ENCODE data around the gene SLC6A6.

SLC6A6 gene

DNA sequence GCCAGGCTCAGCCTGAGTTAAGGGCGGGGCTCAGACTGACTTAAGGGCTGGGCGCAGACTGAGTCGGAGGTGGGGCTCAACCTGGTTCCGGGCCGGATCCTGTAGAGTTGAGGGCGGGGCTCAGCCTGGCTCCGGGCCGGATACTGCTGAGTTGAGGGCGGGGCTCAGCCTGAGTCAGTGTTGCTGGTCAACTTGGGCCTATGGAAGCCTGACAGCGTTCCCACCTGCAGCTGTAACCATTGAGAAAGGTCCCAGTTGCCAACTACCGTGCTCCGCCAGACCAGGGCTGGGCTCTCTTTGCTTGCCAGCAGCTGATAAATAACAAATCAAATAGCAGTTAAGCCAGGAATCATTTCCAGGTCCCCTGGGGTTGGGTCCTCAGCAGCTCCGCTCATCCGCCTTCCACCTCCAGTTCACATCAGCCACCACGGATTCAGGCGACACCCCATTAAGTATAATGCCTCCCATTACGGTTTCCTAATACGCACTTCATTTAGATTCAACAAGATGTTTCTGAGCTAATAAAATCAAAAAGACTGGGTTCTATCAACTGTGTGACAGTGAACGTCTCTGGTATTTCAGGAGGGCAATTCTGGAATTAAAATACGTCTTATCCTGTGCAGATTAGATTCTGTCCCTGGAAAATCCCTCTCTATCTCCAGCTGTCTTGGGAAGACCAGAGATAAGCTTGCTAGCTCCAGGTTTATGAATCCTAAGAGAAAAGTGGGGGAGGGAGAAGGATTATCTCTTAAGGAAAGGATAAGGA is 130.5 kb downstream of the SLC6A6 start:
- no peak overlapping the region for H3K9ac ChIP-seq (ENCODE audit: low read length)
- H3K4me1 ChIP-seq (ENCODE audit: insufficient read depth, low read length) = peaks cover 6% of the 10 kb centered on the region
- no peaks in the 10 kb centered on the region for H3K27me3 ChIP-seq (ENCODE audit: control insufficient read depth in 1 of 2, insufficient read depth in 2 of 2, low read length in 2 of 2)
- H3K36me3 ChIP-seq (ENCODE audit: insufficient read depth, low read length) = no peaks in the 10 kb centered on the region
- no peak overlapping the region for H3K4me3 ChIP-seq (ENCODE audit: low read depth in 1 of 2, low read length in 2 of 2)
- no peak overlapping the region for H3K27ac ChIP-seq (ENCODE audit: low read depth, low read length)
- no peaks in the 10 kb centered on the region for H3K9me3 ChIP-seq (ENCODE audit: low read length)

DNA sequence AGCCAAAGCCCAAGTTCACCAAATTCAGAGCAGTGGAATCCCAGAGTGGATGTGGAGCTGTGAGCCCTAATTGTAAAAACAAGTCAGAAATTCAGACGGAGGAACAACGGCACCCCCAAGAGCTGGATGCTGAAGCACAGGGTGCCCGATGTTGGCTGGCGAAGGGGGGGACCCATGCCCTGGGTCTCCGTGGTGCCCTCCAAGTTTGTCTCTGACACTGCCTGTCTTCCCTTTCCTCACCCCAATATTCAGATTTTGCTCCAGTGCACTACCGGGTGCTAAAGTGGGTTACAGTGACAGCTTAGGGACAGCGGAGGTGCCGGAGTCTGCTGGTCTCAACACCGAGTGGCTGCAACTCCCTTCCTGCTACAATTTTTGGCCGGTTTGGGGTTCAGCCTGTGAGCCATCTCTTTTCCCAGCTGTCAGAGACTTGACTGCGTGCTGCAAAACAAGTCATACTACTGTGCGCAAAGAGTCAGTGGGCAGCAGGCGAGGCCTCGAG is 131.1 kb downstream of the SLC6A6 start:
- Histone ChIP-seq H3K27me3 (ENCODE audit: control insufficient read depth in 1 of 2, insufficient read depth in 2 of 2, low read length in 2 of 2) (no peaks in the 10 kb centered on the region), H3K9me3 (ENCODE audit: low read length) (no peaks in the 10 kb centered on the region), H3K4me3 (ENCODE audit: low read depth in 1 of 2, low read length in 2 of 2) (no peak overlapping the region), H3K4me1 (ENCODE audit: insufficient read depth, low read length) (peaks cover 6% of the 10 kb centered on the region), H3K36me3 (ENCODE audit: insufficient read depth, low read length) (no peaks in the 10 kb centered on the region), H3K27ac (ENCODE audit: low read depth, low read length) (no peak overlapping the region), H3K9ac (ENCODE audit: low read length) (no peak overlapping the region)

DNA sequence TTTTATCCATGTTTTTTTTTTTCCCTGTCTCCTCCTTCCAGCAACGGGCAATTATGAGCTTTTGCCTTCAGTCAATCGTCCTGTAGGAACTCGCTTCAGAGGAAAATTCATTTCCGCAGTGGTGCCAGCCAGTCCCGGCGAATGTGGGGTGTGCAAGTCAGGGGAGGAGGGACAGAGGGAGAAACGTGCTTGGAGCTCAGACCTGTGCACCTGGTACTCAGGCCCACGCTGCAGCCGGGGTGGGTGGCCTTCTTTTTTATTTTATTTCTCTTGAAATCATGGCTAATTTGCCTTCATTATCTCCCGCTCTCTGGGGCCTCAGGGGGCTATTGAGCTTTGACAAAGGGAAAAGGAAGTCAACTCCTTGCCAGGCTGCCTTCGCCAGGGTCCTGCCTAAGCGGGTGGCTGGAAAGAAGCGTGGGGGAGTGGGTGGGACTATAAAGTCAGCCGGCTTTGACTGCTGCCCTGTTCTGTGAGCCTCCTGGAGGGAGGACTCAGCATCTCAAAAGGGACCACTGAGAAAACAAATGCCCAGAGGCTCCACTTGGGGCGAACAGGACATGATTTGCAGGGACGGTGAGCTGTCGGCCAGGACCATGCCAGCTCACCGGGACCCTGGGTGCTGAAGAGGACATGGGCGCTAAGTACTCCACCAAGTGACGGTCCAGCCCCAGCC is 132.2 kb downstream of the SLC6A6 start:
- no peak overlapping the region for H3K4me3 ChIP-seq (ENCODE audit: low read depth in 1 of 2, low read length in 2 of 2)
- no peaks in the 10 kb centered on the region for H3K9me3 ChIP-seq (ENCODE audit: low read length)
- no peak overlapping the region for H3K9ac ChIP-seq (ENCODE audit: low read length)
- no peak overlapping the region for H3K27ac ChIP-seq (ENCODE audit: low read depth, low read length)
- no peaks in the 10 kb centered on the region for H3K36me3 ChIP-seq (ENCODE audit: insufficient read depth, low read length)
- H3K4me1 ChIP-seq (ENCODE audit: insufficient read depth, low read length) = peaks cover 6% of the 10 kb centered on the region
- H3K27me3 ChIP-seq (ENCODE audit: control insufficient read depth in 1 of 2, insufficient read depth in 2 of 2, low read length in 2 of 2) = no peaks in the 10 kb centered on the region

DNA sequence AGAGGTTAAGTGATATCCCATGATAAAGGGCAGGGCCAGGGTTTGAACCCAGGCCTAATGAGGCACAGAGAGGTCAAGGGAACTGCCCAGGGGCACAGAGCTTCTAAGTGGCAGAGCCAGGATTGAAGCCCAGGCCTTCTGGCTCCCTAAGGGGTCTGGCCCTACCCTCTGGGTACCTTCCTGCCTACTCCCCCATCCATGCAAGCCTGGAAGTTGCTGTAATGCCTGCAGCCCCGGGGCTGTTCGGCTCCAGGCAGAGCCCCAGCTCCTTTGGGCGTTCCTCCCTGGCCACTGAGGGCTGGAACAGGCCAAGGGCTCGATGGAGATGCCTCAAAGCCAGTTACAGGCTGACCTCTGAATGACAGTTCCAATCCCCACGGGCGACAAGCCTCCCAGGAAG is 133.2 kb downstream of the SLC6A6 start:
- H3K4me1 ChIP-seq (ENCODE audit: insufficient read depth, low read length) = peaks cover 6% of the 10 kb centered on the region
- H3K9ac ChIP-seq (ENCODE audit: low read length) = no peak overlapping the region
- no peak overlapping the region for H3K27ac ChIP-seq (ENCODE audit: low read depth, low read length)
- H3K36me3 ChIP-seq (ENCODE audit: insufficient read depth, low read length) = no peaks in the 10 kb centered on the region
- no peak overlapping the region for H3K4me3 ChIP-seq (ENCODE audit: low read depth in 1 of 2, low read length in 2 of 2)
- peaks cover 0 to 5% of the 10 kb centered on the region in 2 donors for H3K27me3 ChIP-seq (ENCODE audit: control insufficient read depth in 1 of 2, insufficient read depth in 2 of 2, low read length in 2 of 2)
- H3K9me3 ChIP-seq (ENCODE audit: low read length) = no peaks in the 10 kb centered on the region

DNA sequence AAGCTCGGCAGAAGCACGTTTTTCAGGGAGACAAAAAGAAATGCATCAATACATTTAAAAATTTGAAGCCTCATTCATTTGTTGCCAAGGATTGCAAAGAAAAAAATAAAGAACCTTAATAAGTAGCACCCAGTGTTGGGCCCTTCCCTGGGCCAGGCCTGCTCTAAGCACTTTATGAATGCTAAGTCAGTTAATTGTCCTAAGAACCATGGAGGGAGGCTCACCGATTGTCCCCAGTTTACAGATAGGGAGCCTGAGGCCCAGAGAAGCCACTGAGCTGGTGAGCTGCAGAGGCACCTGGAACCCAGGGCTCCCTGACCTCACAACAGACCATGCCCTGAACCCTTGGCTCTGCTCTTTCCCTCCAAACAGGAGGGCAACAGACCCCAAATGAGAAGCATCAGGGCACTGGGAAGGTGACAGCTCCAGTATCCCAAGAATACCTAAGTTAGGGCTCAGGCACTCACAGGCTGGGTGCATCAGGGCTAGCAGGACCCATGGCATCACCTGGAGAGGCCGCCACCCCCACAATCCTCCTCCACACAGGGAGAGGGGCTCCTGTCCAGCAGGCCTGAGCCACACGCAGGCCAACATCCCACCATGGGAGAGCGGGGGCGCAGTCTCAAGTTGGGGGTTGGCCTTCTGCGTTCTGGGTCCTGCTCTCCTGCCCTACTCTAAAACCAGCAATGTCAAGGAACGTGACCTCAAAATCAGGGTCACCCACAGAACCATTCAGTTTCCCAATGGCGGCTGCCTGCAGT is 133.8 kb downstream of the SLC6A6 start:
- Histone ChIP-seq H3K4me3 (ENCODE audit: low read depth in 1 of 2, low read length in 2 of 2) (no peak overlapping the region), H3K27me3 (ENCODE audit: control insufficient read depth in 1 of 2, insufficient read depth in 2 of 2, low read length in 2 of 2) (peaks cover 0 to 5% of the 10 kb centered on the region in 2 donors), H3K4me1 (ENCODE audit: insufficient read depth, low read length) (peaks cover 6% of the 10 kb centered on the region)

DNA sequence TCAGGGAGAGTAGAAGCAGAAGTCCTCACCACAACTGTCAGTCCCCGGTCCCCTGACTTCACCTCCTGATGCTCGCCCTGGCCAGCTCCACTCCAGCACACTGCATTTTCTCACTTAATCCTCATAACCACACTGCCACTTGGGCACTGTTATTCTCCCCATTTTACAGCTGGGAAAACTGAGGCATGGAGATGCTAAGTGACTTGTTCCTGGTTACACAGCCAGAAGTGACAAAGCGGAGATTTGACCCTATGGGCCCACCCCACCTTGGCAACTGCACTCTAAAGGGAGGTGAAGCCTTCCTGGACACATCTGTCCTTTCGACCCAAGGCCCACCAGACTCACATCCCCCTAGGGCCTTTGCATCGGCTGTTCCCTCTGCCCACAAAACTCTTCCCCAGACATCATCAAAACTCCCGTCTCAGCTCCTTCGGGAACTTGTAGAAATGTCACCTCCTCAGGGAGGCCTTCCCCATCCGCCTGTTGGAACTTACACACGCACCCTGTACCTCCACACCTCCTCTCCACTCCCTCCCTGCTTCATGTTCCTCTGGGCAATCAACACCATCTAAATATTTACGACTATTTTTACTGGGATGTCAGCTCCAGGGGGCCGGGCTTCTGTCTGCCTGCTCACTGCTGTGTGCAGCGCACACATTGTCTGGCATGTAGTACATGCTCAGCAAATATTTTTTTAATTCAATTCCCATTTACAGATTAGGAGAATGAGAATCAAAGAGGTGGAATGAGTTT is 134.6 kb downstream of the SLC6A6 start:
- Histone ChIP-seq H3K27ac (ENCODE audit: low read depth, low read length) (no peak overlapping the region), H3K9me3 (ENCODE audit: low read length) (no peaks in the 10 kb centered on the region), H3K4me3 (ENCODE audit: low read depth in 1 of 2, low read length in 2 of 2) (no peak overlapping the region), H3K9ac (ENCODE audit: low read length) (no peak overlapping the region), H3K27me3 (ENCODE audit: control insufficient read depth in 1 of 2, insufficient read depth in 2 of 2, low read length in 2 of 2) (peaks cover 0 to 5% of the 10 kb centered on the region in 2 donors), H3K36me3 (ENCODE audit: insufficient read depth, low read length) (no peaks in the 10 kb centered on the region), H3K4me1 (ENCODE audit: insufficient read depth, low read length) (peaks cover 6% of the 10 kb centered on the region)

More for the DNA sequence above, 133.8 kb downstream of the SLC6A6 start:
- Histone ChIP-seq H3K9me3 (ENCODE audit: low read length) (no peaks in the 10 kb centered on the region), H3K9ac (ENCODE audit: low read length) (no peak overlapping the region), H3K27ac (ENCODE audit: low read depth, low read length) (no peak overlapping the region), H3K36me3 (ENCODE audit: insufficient read depth, low read length) (no peaks in the 10 kb centered on the region)

DNA sequence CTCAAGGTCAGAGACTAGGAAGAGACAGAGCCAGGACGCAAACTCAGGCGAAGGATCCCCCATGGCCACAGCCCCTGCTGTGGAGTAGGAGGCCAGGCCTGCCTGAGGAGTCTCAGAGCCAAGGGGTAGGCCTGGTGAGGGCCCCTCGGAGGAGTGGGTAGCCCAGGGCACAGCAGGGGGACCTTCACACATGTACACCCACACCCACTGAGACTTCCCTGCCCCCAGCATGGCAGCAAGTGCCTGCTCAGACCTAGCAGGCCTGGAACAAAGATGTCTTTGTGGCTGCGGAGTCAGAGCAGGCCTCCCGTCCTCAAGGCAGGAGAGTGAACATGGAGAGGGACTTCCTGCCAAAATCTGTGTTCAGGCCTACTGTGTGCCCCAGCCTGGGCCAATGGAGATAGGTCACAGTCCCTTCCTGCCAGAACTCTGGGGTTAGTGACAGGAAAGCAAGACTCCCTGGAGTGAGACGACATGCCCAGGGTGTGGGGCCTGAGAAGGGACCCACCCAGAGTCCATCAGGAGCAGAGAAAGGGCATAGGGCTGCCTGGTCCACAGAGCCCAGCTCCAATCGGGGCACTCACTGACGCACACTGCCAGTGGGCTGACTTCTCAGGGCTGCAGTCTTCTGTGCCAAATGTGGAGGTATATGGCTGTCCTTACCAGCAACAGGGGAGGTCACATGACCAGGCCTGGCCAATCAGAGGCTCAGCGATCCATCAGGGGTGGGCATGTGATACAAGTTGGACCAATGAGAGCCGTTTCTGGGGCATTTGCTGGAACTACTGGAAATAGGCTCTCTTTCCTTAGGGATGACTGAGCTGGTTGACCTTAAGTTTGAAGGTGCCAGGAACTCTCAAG is 135.4 kb downstream of the SLC6A6 start:
- H3K9ac ChIP-seq (ENCODE audit: low read length) = no peak overlapping the region
- no peaks in the 10 kb centered on the region for H3K36me3 ChIP-seq (ENCODE audit: insufficient read depth, low read length)
- H3K4me3 ChIP-seq (ENCODE audit: low read depth in 1 of 2, low read length in 2 of 2) = no peak overlapping the region
- peaks cover 0 to 5% of the 10 kb centered on the region in 2 donors for H3K27me3 ChIP-seq (ENCODE audit: control insufficient read depth in 1 of 2, insufficient read depth in 2 of 2, low read length in 2 of 2)
- peaks cover 2% of the 10 kb centered on the region for H3K4me1 ChIP-seq (ENCODE audit: insufficient read depth, low read length)
- no peaks in the 10 kb centered on the region for H3K9me3 ChIP-seq (ENCODE audit: low read length)
- H3K27ac ChIP-seq (ENCODE audit: low read depth, low read length) = no peak overlapping the region

DNA sequence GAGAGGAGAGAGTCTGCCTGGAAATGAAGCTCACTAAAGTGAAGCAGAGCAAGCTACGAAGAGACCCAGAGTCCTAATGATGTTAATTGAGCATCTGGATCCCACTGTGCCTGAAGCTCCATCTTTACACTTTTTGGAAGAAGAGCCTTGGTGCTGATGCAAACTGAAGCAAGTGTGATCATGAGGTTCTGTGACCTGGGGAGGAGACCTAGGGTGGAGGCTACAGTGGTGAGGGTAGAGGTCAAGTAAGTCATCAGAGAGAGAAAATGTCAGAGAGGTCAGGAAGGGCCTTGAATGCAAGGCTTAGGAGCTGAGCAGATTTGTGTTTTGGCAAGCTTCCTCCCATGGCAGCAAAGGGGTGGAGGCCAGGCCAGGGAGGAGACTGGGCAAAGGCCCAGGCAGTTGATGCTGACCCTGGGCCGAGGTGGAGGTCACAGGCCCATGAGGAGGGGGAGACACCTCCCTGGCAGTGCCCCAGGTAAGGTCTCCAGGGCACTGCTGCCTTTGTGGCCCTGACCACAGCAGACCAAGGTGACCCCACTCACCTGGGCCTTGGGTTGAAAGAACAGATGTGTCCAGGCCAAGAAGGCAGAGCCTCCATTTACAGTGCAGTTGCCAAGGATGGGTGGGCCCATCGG is 136.2 kb downstream of the SLC6A6 start:
- Histone ChIP-seq H3K27ac (ENCODE audit: low read depth, low read length) (no peak overlapping the region), H3K27me3 (ENCODE audit: control insufficient read depth in 1 of 2, insufficient read depth in 2 of 2, low read length in 2 of 2) (peaks cover 0 to 5% of the 10 kb centered on the region in 2 donors), H3K4me1 (ENCODE audit: insufficient read depth, low read length) (peaks cover 4% of the 10 kb centered on the region), H3K4me3 (ENCODE audit: low read depth in 1 of 2, low read length in 2 of 2) (no peak overlapping the region), H3K9ac (ENCODE audit: low read length) (no peak overlapping the region), H3K9me3 (ENCODE audit: low read length) (no peaks in the 10 kb centered on the region), H3K36me3 (ENCODE audit: insufficient read depth, low read length) (no peaks in the 10 kb centered on the region)

Measured in muscle layer of colon (tissue), 2 donors.